Esophagus mucosa (tissue), 1 donor: ENCODE data around the gene SLC28A2. TPM values are rescaled to one million over a fixed set of nuclear protein-coding genes. Genes with fewer than 3 reads are reported as not detected.

Experiments
- total RNA-seq: library from RNA; stranded (reverse); gene quantifications from one replicate; pipeline ENCODE4 v1.2.4, GENCODE V29; 2023
- donor health status: DM: yes; HTN: yes; CAD: no.

SLC28A2 gene
- total RNA-seq, 1 donor from 2014 or later, result not detected

Other genes with a start within 250 kb of the SLC28A2 start
- gene SORD, start 229.0 kb upstream of the SLC28A2 start, total RNA-seq, result 26.3 TPM
- 29.3 TPM for gene DUOX2, start 138.1 kb upstream of the SLC28A2 start, total RNA-seq
- 10.4 TPM for gene DUOXA2, start 137.9 kb upstream of the SLC28A2 start, total RNA-seq
- 131 TPM for gene DUOXA1, start 122.4 kb upstream of the SLC28A2 start, total RNA-seq
- 114 TPM for gene DUOX1, start 122.2 kb upstream of the SLC28A2 start, total RNA-seq
- gene SHF, start 64.3 kb upstream of the SLC28A2 start, total RNA-seq, result 1.6 TPM
- 11.3 TPM for gene GATM, start 126.3 kb downstream of the SLC28A2 start, total RNA-seq